ACHN (cell line): ENCODE data around the gene GRM7.
"Not testable (repeated sequence)": the region's sequence is repeated elsewhere in the genome, so short reads cannot be mapped to it uniquely, and the experiment has no call there.

Source experiments
- DNase-seq: peaks from one replicate; pipeline ENCODE4 v3.0.0-alpha.2; 2015
- in situ Hi-C: cut with HindIII; loops from 2 replicates; pipeline ENCODE4 v1.10.0; 2017; ENCODE audit warnings: low sequenced_read_pairs, low pct_ligation_motif_present, low pct_unique_long_range_greater_than_20kb

Gene GRM7

DNA sequence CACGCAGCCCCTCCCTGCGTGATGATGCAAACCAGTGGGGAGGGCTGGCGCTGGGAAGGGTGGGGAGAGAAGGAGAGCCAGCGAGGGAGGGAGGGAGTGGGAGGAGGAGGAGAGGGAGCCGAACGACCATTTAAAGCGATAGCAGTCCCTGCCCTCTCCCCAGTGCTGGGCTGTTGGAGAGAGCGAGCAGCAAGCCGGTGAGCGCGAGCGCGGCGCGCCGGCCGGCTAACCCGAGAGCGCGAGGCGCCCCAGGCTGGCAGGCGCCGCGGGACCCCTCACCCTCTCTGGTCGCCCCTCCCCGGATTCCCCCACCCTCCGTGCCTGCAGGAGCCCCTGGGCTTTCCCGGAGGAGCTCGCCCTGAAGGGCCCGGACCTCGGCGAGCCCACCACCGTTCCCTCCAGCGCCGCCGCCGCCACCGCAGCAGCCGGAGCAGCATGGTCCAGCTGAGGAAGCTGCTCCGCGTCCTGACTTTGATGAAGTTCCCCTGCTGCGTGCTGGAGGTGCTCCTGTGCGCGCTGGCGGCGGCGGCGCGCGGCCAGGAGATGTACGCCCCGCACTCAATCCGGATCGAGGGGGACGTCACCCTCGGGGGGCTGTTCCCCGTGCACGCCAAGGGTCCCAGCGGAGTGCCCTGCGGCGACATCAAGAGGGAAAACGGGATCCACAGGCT is at the start of gene GRM7:
TSS of gene GRM7 (plus strand) at position 162 of the 671 bp plus-strand sequence.
- in situ Hi-C loops: no loop called here
- DNase-seq: no peak

DNA sequence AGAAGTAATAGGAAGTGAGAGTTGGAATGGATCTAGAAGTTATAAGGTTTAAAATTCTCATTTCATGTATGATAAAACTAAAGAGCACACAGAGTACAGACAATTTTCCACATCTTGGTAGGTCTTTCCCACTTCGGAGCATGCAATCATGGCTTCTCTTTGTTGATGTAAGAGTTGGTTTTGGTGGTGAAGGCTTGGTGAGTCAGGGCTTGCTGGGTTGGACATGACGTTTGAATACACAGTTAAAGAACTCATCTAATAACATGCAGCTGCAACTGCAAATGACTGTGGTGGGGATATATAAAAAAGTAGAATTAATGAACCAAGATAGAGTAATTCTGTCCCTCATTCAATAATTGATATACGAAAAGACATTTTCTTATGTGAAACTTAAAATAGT is 39.5 kb upstream of the GRM7 start:
- in situ Hi-C loops: no loop called here
- DNase-seq: no peak

DNA sequence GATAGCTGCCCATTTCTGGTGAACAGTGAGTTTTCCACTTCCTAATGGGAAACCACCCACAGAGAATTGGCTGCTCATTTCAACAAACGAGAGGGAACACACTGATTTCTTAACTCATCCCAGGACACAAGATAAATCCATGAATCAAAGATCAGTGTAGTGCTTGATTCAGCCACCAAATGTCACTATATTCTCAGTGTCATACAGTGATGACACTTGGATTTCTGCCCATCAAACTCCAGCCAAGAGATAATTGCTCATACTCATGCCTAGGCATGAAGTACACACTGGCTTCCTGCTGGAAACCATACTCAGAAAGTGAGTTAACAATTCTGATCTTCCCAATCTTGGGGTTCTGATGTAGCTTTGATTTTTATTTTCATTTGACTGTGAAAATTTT is 35.4 kb upstream of the GRM7 start:
- in situ Hi-C loops: no loop called here
- no peak for DNase-seq

DNA sequence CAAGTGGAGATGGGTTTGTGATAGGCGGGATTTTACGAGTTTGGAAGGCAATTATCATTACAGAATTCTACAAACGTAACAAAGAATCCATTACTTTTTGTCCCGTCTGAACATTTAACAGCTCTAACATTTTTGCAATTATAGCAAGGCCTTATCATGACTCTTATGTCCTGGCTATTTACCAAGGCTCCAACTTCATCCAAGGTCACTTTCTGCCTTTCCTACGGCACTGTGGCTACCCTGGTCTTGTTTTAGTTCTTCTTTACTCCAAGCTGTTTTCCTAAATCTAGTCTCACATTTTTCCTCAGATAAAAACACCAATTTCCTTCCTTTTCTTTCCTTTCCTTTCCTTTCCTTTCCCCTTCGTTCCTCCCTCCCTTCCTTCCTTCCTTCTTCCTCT is 33.5 kb upstream of the GRM7 start:
- no peak for DNase-seq
- in situ Hi-C loops: no loop called here

DNA sequence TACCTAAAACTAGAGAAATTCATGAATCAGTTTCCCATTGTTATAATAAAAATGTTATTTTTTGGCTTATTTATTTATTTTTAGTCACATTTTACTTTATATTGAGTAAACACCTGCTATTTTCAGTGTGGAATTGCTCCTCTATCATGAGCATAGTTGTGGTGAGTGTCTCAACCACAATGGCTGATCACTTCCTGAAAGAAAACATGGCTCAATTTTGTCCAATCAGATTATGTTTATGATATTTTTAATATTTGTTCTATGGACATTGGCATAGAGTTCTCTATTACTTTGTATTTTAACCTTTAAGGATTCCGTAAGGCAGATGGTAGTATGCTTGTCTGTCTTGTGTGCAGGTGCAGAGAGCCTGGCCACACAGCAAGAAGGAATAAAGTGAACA is 16.2 kb upstream of the GRM7 start:
- no peak for DNase-seq
- in situ Hi-C loops: no loop called here

DNA sequence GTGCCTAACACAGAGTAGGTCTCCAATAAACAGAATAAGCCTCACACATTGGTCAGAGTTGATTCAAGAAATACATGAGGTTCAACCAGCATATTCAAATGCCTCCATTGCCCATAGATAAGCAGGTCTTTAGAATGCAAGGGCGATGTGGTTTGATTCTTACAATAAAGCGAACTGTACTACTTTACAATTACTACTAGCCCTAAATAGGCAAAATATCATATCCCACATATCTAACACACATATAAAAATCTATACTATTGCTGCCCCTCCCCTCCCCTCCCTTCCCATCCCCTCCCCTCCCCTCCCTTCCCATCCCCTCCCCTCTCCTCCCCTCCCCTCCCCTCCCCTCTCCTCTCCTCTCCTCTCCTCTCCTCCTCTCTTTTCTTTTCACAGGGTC is 6.7 kb upstream of the GRM7 start:
- in situ Hi-C loops: no loop called here
- no peak for DNase-seq

DNA sequence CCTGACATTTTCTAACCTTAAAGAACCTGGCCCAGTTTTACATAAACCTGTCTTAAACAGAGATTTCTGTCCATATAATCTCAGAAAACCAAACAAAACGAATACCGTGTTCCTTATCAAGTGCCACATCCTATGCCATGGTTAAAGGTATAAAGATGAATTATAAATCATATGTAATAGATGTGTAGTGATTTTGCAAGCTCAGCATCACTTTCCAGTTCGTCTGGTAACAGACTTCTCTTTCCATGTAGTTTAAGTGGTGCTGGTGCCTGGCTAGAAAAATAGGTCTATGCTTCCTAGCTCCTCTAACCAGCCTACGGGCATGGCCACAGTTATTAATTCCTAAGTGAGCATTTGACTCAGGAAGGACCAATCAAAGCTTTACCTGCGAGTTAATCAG is 3.4 kb upstream of the GRM7 start:
- in situ Hi-C loops: no loop called here
- DNase-seq: no peak

DNA sequence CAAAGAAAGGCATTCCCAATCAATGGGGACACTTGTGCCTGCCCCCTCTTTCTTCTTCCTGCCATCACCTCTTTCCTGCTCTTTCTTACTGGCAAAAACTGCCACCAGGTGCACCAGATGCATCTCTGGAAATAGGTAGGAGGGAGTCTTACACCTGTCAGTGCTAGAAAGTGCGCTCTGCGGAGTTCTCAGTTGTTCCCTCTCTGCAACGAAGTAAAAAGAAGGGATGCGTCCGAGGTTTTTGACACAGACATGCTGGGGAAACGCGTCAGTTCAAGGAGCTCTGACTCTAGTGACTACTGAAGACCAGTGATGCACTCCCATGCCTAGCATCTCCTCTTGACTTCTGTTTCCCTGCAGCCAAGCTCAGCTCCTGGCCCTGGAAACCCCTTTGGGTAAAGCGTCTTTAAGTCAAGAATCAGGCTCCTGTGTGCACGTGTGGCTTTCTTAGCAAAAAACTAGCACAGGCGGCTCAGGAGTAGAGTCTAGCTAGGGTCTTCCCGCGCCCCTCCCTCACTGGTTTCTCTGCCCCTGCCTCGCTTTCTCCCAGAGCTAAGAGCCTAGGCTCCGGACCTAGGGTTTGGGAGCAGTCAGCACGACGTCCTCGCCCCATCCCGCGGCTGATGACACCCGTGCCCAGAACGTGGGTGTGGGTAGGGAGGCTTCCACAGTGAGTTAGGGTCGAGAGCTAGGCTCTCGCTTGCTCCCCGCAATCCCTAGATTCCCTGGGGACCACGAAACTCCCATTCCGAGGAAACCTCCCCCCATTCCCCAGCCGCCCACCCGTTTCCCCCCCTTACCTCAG is 564 bp upstream of the GRM7 start:
- DNase-seq: no peak
- in situ Hi-C loops: no loop called here

DNA sequence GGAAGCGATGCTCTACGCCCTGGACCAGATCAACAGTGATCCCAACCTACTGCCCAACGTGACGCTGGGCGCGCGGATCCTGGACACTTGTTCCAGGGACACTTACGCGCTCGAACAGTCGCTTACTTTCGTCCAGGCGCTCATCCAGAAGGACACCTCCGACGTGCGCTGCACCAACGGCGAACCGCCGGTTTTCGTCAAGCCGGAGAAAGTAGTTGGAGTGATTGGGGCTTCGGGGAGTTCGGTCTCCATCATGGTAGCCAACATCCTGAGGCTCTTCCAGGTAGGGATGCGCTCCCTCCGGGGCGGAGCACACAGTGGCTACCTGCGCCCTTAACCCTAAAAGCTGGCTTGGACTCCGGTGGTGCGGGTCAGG is 698 bp downstream of the GRM7 start:
- no peak for DNase-seq
- in situ Hi-C loops: no loop called here

DNA sequence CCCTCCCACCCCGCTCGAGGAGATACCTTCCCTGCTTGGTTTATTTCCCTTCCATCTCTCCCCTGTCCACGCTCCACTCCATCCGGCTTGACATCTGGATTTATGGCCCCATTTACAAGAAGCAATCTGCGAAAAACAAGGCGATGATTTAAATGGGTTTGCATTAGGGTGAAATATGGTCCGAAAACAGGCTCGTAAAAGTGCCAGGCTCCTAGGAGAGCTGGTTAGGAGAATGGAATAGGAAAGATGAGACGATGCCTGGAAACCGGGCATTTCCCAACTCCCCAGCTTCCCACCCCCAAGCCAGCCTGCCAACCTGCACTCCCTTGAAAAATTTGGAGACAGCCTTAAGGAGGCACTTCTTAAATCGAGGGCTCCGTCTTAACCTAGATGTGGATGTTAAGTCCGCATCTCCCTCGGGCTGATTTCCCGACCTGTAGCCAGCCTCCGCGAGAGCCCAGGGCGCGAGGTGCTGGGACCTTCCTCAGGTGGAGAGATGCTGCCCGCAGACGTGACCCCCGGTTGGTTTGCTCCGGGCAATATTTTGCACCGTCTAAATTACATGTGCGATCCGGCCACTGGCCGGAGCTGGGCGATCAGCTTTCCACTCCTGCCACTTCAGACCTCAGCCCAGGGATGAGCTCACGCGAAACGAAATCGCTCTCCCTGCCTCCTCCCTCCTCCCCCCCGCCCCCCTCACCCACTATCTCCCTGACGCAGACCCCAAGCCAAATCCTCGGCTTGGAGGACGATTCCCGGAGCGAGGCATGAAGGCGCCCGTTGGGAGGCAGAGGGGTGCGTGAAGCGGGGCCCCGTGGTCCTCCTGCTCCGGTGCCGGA is 1.3 kb downstream of the GRM7 start:
- DNase-seq: no peak
- in situ Hi-C loops: no loop called here

DNA sequence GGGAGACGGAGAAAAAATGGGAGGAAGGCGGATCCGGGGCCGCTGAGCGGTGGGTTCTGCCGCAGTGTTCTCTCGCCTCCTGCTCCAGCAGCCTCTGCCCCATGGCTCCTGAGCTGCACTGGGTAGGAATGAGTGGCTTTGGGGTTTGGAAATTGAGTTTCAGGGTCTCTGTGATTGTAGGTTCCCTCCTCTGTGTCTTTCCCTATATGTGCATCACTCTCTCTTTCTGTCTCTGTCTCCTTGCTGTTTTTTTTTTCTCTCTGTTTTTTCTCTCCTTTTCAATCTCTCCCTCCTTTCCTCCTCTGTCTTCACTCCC is 1.9 kb downstream of the GRM7 start:
- in situ Hi-C loops: no loop called here
- DNase-seq: no peak

DNA sequence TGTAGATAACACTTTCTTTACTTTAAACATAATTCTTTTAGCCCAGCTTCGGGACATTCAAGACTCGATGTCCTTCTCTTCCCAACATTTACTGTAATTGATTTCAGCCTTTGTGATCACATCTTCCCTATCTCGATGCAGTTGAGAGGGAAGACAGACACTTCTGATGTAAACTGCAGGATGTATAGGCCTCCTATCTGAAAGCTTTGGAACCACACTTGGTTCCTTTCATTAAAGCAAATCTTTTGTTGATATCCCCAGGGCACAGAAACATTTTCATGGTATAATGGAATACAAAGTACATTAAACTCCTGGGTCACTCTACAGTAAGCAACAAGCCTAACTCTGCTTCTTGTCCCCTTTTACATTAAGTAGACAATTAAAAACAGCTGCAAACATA is 6.4 kb downstream of the GRM7 start:
- in situ Hi-C loops: no loop called here
- DNase-seq: no peak

DNA sequence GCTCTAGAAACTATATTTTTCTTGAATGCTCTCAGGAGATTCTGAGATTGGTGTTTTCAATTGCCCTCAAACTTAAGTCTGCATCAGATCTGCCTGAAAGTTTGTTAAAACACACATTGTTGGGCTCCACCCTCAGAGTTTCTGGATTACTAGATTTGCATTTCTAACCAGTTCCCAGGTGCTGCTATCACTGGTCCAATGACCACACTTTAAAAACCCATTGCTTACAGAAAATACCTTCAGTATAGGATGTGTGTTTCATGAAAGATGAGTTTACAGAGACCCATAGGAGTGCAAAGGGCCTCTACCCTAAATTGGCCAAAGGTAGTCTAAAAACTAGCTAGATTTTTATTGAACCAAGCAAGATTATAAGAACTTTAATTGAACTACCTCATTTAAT is 17.8 kb downstream of the GRM7 start:
- in situ Hi-C loops: no loop called here
- DNase-seq: no peak

DNA sequence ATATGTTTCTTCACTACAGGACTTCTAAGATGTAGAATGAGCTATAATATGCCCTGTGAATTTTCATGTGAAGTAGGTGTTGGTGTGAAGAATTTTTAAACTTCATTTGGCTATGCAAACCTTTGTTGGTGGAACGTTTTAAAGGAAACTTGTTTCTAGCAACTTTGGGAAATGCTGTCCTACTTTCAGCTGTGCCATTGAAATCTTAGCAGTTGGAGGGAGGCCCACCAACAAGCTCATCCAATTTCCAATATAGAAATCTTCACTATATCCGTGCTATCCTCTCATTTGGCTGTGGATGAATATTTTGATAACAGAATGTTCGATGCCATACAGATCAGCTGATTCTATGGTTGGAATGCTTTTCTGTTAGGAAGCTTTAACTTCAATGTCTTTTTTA is 51.3 kb downstream of the GRM7 start:
- in situ Hi-C loops: no loop called here
- DNase-seq: no peak

DNA sequence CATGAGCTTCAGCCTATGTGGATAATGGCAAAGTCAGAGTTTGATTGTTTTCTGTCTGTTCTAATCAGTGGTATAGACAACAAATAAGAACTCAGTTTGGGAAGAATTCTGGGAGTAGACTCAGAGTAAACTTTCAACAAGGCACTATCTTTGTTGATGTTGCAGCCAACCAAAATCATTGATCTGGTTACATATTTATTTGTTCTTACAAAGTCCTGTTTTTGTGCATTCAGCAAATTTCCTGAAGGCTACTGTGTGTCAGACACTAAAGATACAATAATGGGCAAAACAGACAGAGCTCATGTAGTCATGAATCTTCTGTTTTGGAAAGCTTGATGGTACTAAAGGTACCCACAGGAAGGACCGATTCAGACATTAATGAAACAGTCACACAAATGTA is 55.0 kb downstream of the GRM7 start:
- in situ Hi-C loops: no loop called here
- DNase-seq: no peak

DNA sequence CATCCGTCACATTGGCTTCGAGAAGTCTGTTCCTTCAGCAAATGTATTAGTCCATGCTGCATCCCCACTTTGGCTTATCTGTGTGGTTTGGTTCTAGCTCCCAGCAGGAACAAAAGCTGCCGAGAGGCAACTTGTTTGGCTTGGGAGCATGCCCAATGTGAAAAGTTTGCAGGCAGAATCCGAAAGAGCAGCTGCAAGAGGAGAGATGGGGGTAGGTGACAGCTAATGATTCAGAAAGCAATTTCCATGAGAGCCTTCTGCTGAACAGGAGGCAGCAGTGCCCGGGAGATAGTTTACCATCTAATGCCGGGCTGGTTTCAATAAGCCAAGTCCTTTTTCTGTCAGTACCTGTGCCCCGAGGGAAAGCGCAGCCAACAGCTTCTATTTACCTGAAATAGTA is 60.2 kb downstream of the GRM7 start:
- in situ Hi-C loops: no loop called here
- no peak for DNase-seq

DNA sequence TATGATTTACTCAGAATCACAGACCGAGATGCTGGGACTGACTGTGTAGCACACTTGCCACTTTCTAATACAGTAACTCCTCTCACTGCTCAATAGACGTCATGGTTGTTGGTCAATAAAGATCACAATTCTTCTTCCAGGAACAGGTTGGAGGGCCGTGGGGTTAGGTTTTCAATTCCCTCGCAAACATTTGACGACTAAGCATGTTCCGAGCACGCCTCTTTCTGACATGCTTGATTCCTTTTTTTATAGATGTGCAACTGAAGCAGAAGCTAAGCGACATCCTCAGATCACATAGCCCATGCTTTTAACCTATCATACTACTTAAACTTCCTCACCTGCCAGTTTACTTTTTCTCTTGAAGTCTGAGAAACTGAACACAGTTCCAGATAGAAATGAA is 61.0 kb downstream of the GRM7 start:
- in situ Hi-C loops: no loop called here

DNA sequence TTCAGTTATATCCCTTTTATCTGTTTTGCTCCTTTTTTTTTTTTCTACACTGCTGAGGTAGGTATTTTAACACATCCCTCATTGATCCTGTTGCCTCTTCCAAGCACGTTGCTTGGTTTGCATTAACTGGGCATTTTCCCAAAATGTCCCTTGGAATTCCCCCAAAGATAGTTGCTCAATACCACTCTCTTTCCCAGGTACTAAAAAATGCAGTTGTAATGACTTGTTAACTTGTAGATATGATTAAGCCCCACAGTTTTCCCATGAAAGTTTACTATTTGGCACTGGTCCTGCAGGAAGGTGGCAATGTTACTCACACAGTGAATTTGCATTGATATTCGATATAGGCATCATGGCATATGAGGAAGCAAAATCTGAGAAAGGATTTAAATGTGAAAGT is 67.1 kb downstream of the GRM7 start:
- DNase-seq: no peak
- in situ Hi-C loops: no loop called here

More for the DNA sequence above, 61.0 kb downstream of the GRM7 start:
- no peak for DNase-seq

DNA sequence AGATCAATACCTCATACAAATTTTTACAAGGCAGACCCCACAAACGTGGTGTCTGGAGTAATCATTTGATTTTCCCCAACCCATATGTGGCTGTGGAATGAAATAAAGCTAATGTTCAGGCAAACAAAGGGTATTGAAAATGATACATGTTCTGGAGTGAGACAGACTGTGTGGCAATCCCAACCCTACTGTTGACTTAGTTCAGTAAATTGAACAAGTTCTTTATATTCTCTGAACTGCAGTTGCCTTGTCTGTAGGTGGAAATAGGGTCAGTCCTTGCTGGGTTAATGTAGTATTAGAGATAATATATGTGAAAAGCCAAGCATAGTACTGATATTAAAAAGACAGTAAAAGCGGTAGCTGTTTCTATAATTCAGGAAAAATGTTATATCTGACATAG is 69.0 kb downstream of the GRM7 start:
- in situ Hi-C loops: no loop called here
- no peak for DNase-seq

DNA sequence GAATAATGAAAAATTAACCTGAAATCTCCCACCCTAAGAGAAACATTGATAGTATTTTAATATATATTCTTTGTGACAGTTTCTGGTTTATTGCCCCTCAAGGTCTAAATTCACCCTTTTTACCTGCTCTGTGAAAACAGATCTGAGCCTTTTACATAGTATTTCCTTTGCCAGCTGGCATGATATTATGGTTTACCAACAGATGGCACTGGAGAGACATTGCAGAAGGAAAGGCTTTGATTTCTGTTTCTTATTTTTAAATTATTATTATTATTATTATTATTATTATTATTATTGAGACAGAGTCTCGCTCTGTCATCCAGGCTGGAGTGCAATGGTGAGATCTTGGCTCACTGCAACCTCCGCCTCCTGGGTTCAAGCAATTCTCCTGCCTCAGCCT is 74.5 kb downstream of the GRM7 start:
- in situ Hi-C loops: not testable (repeated sequence)
- peak; percentile 8 for DNase-seq
